ENCODE results near the gene TMEM135. TPM values are rescaled to one million over a fixed set of nuclear protein-coding genes. Genes with fewer than 3 reads are reported as not detected.
A peak's percentile ranks its signal among the peaks of the same experiment; 100 is the strongest.

The TMEM135 gene
- total RNA-seq, 2 donors from 2014 or later, result 25.9 to 26.9 TPM

DNA sequence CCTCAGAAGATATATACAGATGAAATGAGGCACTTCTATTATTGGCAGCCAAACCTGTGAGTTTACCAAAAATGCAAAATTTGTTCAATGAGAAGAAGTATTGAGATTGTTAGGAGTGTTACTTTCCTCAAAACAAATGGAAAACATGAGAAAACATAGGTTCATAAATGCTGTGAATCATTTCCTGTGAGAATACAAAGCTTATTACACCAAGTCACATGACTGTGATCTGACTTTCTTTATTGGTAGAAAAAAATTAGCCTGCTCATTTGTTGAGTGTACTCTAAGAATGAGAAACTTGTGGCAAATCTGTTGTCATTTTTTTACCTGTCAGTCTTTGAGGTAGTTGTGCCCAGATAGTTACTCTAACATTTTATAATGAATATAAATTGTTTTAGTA lies 215.1 kb downstream of the TMEM135 start:
- no peak overlapping the region for H3K27ac ChIP-seq
- peaks cover 0 to 15% of the 10 kb centered on the region in 2 donors for H3K4me1 ChIP-seq (ENCODE audit: control insufficient read depth in 1 of 2, low read depth in 2 of 2)
- H3K9me3 ChIP-seq, result no peaks in the 10 kb centered on the region
- TF ChIP-seq, protein P1, sequence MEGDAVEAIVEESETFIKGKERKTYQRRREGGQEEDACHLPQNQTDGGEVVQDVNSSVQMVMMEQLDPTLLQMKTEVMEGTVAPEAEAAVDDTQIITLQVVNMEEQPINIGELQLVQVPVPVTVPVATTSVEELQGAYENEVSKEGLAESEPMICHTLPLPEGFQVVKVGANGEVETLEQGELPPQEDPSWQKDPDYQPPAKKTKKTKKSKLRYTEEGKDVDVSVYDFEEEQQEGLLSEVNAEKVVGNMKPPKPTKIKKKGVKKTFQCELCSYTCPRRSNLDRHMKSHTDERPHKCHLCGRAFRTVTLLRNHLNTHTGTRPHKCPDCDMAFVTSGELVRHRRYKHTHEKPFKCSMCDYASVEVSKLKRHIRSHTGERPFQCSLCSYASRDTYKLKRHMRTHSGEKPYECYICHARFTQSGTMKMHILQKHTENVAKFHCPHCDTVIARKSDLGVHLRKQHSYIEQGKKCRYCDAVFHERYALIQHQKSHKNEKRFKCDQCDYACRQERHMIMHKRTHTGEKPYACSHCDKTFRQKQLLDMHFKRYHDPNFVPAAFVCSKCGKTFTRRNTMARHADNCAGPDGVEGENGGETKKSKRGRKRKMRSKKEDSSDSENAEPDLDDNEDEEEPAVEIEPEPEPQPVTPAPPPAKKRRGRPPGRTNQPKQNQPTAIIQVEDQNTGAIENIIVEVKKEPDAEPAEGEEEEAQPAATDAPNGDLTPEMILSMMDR (IDR thresholded peaks at IDR 0.05), result no peak
- DNase-seq (ENCODE audit: low spot score), result no peak
- no peak overlapping the region for H3K4me3 ChIP-seq
- no peaks in the 10 kb centered on the region for H3K27me3 ChIP-seq (replicated peaks; ENCODE audit: insufficient read depth)
- no peak for ATAC-seq (ENCODE audit: insufficient number of reproducible peaks, low FRiP score, low read depth)
- H3K36me3 ChIP-seq, result no peaks in the 10 kb centered on the region

DNA sequence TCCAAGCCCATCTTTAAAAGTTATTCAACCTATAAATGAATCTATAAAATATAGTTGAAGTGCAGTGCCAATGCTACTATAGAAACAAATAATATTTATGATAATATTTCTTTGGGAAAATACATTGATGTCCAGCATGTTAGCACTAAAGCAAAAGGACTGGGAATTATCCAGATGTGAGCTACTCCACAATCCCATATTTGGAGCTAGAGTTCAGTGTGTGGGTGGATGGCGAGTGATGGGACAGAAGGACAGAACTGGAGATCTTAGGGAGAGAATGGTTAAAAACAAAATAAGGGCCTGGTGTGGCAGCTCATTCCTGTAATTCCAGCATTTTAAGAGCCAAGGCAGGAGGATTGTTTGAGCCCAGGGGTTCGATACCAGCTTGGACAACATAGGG lies 216.8 kb downstream of the TMEM135 start:
- Histone ChIP-seq H3K4me1 (ENCODE audit: control insufficient read depth in 1 of 2, low read depth in 2 of 2) (peaks cover 0 to 19% of the 10 kb centered on the region in 2 donors), H3K9me3 (no peaks in the 10 kb centered on the region), H3K27me3 (replicated peaks; ENCODE audit: insufficient read depth) (no peaks in the 10 kb centered on the region), H3K4me3 (no peak overlapping the region), H3K27ac (peak overlapping the region in 1 of 2 donors; percentile 8), H3K36me3 (no peaks in the 10 kb centered on the region)
- DNase-seq (ENCODE audit: low spot score) (no peak), ATAC-seq (ENCODE audit: insufficient number of reproducible peaks, low FRiP score, low read depth) (no peak)
- TF ChIP-seq, protein P1 (IDR thresholded peaks at IDR 0.05), result no peak

DNA sequence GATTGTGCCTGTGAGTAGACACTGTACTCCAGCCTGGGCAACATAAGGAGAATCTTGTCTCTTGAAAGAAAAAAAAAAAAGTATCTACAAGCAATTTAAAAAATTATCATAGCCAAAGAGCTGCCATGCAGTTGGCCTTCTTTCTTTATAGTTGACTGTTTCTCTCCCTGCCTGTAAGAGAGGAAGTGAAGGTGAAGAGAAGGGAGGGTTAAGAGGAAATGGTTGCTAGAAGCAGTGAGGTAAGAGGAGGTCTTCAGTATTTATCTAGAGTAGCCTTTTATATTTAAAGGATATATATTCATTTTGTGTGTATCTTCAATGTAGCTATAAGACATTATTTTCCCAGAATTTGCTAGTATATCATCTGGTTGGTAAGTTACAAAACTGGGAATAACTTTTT lies 217.9 kb downstream of the TMEM135 start:
- Histone ChIP-seq H3K4me1 (ENCODE audit: control insufficient read depth in 1 of 2, low read depth in 2 of 2) (peaks cover 6 to 28% of the 10 kb centered on the region in 2 donors), H3K36me3 (no peaks in the 10 kb centered on the region), H3K4me3 (no peak overlapping the region), H3K9me3 (no peaks in the 10 kb centered on the region), H3K27me3 (replicated peaks; ENCODE audit: insufficient read depth) (no peaks in the 10 kb centered on the region), H3K27ac (no peak overlapping the region)
- DNase-seq (ENCODE audit: low spot score) (no peak), ATAC-seq (ENCODE audit: insufficient number of reproducible peaks, low FRiP score, low read depth) (no peak)
- TF ChIP-seq, protein P1 (IDR thresholded peaks at IDR 0.05), result no peak

DNA sequence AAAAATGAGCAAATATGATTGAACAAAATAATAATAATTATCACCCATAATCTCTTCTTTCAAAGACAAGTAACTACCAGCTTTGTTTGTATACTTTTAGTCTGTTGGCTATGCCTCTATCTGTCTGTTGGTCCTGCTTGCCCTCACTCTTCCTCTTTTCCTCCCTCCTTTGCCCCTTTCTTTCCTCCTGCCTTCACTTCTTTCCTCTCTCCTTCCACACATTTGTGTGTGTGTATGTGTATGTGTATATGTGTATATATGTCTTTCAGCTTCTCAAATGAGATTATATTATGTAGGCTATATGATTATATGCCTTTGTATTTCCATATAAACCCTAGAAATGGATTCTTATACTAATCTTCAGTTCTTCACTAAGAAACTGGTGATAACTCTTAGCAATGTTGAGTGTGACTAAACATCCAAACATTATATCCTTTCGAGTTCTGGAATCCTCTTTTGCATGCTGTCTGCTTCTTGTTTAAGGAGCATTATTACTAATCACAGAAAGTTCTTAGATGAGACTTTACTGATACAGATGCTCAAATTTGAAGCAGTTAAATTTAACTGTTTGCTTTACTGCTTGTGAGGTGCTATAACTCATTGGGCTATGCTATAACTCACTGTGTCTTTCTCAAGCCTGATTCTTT lies 219.1 kb downstream of the TMEM135 start:
- no peak for ATAC-seq (ENCODE audit: insufficient number of reproducible peaks, low FRiP score, low read depth)
- DNase-seq (ENCODE audit: low spot score), result no peak

DNA sequence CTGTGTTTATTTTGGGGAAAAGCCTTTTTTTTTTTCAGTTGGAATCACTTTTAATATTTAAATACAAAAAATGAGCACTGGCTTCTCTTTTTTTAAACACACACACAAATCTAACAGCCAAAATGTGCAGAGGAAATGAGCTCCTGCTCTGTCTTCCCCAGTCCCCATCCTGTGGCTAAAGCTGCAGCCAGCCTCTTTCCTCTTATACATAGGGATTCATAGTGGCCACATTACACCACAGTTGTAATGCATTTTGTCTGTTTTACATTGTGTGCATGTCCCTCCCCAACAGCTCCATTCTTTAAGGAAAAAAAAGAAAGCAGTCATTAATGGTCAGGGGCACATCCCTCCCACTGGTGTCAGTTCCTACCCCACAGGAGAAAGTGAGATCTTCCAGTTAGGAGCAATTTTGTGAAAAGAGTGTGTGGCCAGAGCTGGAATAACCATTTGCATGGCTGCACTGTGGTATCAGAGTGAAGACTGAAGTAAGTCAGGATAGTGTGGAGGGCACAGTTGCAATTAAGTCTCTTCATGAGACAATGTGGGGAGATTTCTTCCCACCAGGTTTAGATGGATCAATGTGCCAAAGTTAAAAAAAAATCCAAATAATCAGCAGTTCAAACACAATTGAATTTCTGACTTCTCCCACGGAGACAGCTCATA lies 220.6 kb downstream of the TMEM135 start:
- no peak for DNase-seq (ENCODE audit: low spot score)
- ATAC-seq (ENCODE audit: insufficient number of reproducible peaks, low FRiP score, low read depth), result no peak
- no peak overlapping the region for H3K27ac ChIP-seq
- H3K36me3 ChIP-seq, result no peaks in the 10 kb centered on the region
- H3K9me3 ChIP-seq, result no peaks in the 10 kb centered on the region
- peaks cover 21 to 38% of the 10 kb centered on the region in 2 donors for H3K4me1 ChIP-seq (ENCODE audit: control insufficient read depth in 1 of 2, low read depth in 2 of 2)
- TF ChIP-seq, protein P1 (IDR thresholded peaks at IDR 0.05), result no peak
- H3K27me3 ChIP-seq (replicated peaks; ENCODE audit: insufficient read depth), result no peaks in the 10 kb centered on the region
- H3K4me3 ChIP-seq, result no peak overlapping the region

More for the DNA sequence above, 219.1 kb downstream of the TMEM135 start:
- Histone ChIP-seq H3K27me3 (replicated peaks; ENCODE audit: insufficient read depth) (no peaks in the 10 kb centered on the region), H3K27ac (no peak overlapping the region), H3K36me3 (no peaks in the 10 kb centered on the region), H3K9me3 (no peaks in the 10 kb centered on the region), H3K4me3 (no peak overlapping the region), H3K4me1 (ENCODE audit: control insufficient read depth in 1 of 2, low read depth in 2 of 2) (peaks cover 15 to 31% of the 10 kb centered on the region in 2 donors)
- TF ChIP-seq, protein P1 (IDR thresholded peaks at IDR 0.05), result no peak
